Measurements from ENCODE around the gene GUCY2F. TPM values are rescaled to one million over a fixed set of nuclear protein-coding genes. Genes with fewer than 3 reads are reported as not detected.

The GUCY2F gene
- total RNA-seq, 1 experiment from 2014 or later = 0.09 TPM

DNA sequence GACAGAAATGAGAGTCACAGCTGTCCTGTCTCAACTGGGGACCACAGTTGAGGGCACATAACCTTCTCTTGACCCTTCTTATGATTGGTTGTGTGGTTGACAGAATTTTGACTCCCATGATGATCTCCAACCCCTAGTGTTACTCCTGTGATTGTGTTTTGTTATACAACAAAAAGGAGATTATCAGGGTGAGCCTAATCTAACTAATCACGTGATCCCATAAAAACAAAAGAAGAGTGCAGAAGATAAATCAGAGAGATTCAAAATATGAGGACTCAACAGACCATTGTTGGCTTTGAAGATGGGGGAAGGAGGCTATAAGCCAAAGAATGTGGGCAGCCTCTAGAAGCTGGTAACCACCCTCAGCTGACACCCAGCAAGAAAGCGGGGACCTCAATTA lies 72.7 kb downstream of the GUCY2F start:
- Mint-ChIP-seq H3K27ac (no peak overlapping the region), H3K36me3 (peaks cover 6% of the 10 kb centered on the region), H3K27me3 (ENCODE audit: low read depth) (no peaks in the 10 kb centered on the region), H3K4me1 (peaks cover 6% of the 10 kb centered on the region), H3K9me3 (peaks cover 15% of the 10 kb centered on the region), H3K4me3 (no peak overlapping the region)
- POLR2A ChIA-PET = no interaction called here
- ATAC-seq (no peak), DNase-seq (ENCODE audit: low spot score) (no peak)
- CTCF ChIA-PET = no interaction called here
- TF ChIP-seq, protein P1, sequence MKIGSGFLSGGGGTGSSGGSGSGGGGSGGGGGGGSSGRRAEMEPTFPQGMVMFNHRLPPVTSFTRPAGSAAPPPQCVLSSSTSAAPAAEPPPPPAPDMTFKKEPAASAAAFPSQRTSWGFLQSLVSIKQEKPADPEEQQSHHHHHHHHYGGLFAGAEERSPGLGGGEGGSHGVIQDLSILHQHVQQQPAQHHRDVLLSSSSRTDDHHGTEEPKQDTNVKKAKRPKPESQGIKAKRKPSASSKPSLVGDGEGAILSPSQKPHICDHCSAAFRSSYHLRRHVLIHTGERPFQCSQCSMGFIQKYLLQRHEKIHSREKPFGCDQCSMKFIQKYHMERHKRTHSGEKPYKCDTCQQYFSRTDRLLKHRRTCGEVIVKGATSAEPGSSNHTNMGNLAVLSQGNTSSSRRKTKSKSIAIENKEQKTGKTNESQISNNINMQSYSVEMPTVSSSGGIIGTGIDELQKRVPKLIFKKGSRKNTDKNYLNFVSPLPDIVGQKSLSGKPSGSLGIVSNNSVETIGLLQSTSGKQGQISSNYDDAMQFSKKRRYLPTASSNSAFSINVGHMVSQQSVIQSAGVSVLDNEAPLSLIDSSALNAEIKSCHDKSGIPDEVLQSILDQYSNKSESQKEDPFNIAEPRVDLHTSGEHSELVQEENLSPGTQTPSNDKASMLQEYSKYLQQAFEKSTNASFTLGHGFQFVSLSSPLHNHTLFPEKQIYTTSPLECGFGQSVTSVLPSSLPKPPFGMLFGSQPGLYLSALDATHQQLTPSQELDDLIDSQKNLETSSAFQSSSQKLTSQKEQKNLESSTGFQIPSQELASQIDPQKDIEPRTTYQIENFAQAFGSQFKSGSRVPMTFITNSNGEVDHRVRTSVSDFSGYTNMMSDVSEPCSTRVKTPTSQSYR (CRISPR knock-in tag; IDR thresholded peaks at IDR 0.05) = no peak

DNA sequence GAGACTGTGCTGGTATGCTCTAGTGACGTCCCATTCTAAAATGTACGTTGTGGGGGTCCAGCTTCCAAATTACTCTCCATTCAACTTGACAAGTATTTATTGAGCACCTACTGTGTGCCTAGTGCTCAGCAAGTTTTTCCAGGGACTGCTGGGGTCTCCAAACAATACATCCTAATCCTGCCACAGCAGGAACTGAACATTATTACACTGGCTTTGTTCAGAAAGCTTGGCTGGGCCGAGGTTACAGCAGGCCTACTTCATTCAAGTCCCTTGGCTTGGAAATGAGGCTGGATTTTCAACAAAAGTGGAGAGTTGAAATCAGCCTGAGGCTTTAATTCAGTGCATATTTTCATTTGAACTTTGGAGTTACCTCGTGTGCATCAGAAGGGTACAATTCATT lies 78.0 kb downstream of the GUCY2F start:
- Mint-ChIP-seq H3K4me3 (no peak overlapping the region), H3K4me1 (peaks cover 19% of the 10 kb centered on the region), H3K27ac (no peak overlapping the region), H3K9me3 (peaks cover 11% of the 10 kb centered on the region), H3K36me3 (peaks cover 3% of the 10 kb centered on the region), H3K27me3 (ENCODE audit: low read depth) (peaks cover 3% of the 10 kb centered on the region; the same call in 1 of the 2 replicates)
- POLR2A ChIA-PET = no interaction called here
- TF ChIP-seq GABPB1 (CRISPR knock-in tag; IDR thresholded peaks at IDR 0.05) = no peak
- TF ChIP-seq ZNF232 (CRISPR knock-in tag; IDR thresholded peaks at IDR 0.05) = no peak
- no peak for TF ChIP-seq CDX4 (CRISPR knock-in tag; IDR thresholded peaks at IDR 0.05; ENCODE audit: borderline replicate concordance)
- TF ChIP-seq NFYB (CRISPR knock-in tag; conservative IDR thresholded peaks at IDR 0.05; ENCODE audit: low read depth) = no peak
- no peak for TF ChIP-seq GRHL2 (CRISPR knock-in tag; IDR thresholded peaks at IDR 0.05; ENCODE audit: insufficient replicate concordance, severe bottlenecking)
- CTCF ChIA-PET = interaction anchor here (1.2 kb wide), 1 partner anchor 82 kb away, joined by 3 read pairs; no protein-coding TSS in a partner anchor
- ATAC-seq (peak; percentile 56), DNase-seq (ENCODE audit: low spot score) (no peak)

DNA sequence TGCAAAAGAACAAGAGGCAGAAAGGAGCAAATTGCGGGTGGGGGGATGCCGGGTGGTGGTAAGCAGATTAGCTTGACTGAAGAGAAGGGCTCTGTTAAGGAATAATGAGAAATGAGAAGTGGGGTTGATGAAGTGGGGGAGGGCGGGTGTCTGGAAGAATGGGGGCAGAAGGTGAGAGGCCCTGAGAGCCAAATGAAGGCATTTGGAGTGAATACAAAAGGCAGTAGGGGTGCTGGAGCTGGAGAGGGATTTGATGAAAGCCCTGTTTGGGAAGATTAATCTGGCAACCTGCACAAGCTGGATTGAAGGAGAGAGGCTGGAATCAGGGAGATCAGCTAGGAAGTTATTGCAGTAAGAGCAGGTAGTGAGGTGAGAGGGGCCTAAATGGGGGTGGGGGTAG lies 82.1 kb downstream of the GUCY2F start:
- Mint-ChIP-seq H3K36me3 (no peaks in the 10 kb centered on the region), H3K27ac (no peak overlapping the region), H3K9me3 (no peaks in the 10 kb centered on the region), H3K4me1 (peaks cover 19% of the 10 kb centered on the region), H3K27me3 (ENCODE audit: low read depth) (peaks cover 8% of the 10 kb centered on the region), H3K4me3 (no peak overlapping the region)
- no peak for DNase-seq (ENCODE audit: low spot score)
- POLR2A ChIA-PET = no interaction called here
- CTCF ChIA-PET = no interaction called here
- no peak for ATAC-seq
- TF ChIP-seq CDX4 (CRISPR knock-in tag; IDR thresholded peaks at IDR 0.05; ENCODE audit: borderline replicate concordance) = no peak
- no peak for TF ChIP-seq JAZF1 (CRISPR knock-in tag; IDR thresholded peaks at IDR 0.05)
- TF ChIP-seq ZNF416 (CRISPR knock-in tag; IDR thresholded peaks at IDR 0.05) = no peak
- TF ChIP-seq IRF2 (CRISPR knock-in tag; IDR thresholded peaks at IDR 0.05; ENCODE audit: borderline replicate concordance, low read depth) = no peak
- TF ChIP-seq, protein P2, sequence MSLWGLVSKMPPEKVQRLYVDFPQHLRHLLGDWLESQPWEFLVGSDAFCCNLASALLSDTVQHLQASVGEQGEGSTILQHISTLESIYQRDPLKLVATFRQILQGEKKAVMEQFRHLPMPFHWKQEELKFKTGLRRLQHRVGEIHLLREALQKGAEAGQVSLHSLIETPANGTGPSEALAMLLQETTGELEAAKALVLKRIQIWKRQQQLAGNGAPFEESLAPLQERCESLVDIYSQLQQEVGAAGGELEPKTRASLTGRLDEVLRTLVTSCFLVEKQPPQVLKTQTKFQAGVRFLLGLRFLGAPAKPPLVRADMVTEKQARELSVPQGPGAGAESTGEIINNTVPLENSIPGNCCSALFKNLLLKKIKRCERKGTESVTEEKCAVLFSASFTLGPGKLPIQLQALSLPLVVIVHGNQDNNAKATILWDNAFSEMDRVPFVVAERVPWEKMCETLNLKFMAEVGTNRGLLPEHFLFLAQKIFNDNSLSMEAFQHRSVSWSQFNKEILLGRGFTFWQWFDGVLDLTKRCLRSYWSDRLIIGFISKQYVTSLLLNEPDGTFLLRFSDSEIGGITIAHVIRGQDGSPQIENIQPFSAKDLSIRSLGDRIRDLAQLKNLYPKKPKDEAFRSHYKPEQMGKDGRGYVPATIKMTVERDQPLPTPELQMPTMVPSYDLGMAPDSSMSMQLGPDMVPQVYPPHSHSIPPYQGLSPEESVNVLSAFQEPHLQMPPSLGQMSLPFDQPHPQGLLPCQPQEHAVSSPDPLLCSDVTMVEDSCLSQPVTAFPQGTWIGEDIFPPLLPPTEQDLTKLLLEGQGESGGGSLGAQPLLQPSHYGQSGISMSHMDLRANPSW (CRISPR knock-in tag; conservative IDR thresholded peaks at IDR 0.05; ENCODE audit: low read depth) = no peak
- no peak for TF ChIP-seq EMX1 (CRISPR knock-in tag; IDR thresholded peaks at IDR 0.05)
- no peak for TF ChIP-seq SOX15 (CRISPR knock-in tag; IDR thresholded peaks at IDR 0.05)
- no peak for TF ChIP-seq AFF4 (CRISPR knock-in tag; IDR thresholded peaks at IDR 0.05; ENCODE audit: borderline replicate concordance)
- TF ChIP-seq, protein P3, sequence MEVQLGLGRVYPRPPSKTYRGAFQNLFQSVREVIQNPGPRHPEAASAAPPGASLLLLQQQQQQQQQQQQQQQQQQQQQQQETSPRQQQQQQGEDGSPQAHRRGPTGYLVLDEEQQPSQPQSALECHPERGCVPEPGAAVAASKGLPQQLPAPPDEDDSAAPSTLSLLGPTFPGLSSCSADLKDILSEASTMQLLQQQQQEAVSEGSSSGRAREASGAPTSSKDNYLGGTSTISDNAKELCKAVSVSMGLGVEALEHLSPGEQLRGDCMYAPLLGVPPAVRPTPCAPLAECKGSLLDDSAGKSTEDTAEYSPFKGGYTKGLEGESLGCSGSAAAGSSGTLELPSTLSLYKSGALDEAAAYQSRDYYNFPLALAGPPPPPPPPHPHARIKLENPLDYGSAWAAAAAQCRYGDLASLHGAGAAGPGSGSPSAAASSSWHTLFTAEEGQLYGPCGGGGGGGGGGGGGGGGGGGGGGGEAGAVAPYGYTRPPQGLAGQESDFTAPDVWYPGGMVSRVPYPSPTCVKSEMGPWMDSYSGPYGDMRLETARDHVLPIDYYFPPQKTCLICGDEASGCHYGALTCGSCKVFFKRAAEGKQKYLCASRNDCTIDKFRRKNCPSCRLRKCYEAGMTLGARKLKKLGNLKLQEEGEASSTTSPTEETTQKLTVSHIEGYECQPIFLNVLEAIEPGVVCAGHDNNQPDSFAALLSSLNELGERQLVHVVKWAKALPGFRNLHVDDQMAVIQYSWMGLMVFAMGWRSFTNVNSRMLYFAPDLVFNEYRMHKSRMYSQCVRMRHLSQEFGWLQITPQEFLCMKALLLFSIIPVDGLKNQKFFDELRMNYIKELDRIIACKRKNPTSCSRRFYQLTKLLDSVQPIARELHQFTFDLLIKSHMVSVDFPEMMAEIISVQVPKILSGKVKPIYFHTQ (CRISPR knock-in tag; IDR thresholded peaks at IDR 0.05) = no peak
- no peak for TF ChIP-seq IRF1 (CRISPR knock-in tag; IDR thresholded peaks at IDR 0.05)
- TF ChIP-seq, protein P4, sequence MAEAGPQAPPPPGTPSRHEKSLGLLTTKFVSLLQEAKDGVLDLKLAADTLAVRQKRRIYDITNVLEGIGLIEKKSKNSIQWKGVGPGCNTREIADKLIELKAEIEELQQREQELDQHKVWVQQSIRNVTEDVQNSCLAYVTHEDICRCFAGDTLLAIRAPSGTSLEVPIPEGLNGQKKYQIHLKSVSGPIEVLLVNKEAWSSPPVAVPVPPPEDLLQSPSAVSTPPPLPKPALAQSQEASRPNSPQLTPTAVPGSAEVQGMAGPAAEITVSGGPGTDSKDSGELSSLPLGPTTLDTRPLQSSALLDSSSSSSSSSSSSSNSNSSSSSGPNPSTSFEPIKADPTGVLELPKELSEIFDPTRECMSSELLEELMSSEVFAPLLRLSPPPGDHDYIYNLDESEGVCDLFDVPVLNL (CRISPR knock-in tag; IDR thresholded peaks at IDR 0.05; ENCODE audit: borderline replicate concordance, low read depth) = no peak
